GM18502 (cell line): ENCODE results near the gene DLG4.
"Not testable (repeated sequence)": the region's sequence is repeated elsewhere in the genome, so short reads cannot be mapped to it uniquely, and the experiment has no call there.

ENCODE experiments used
- ATAC-seq: cut with Tn5 transposase; IDR thresholded peaks from one replicate; pipeline ENCODE4 v1.9.1; 2021; ENCODE audit warnings: mild to moderate bottlenecking; ENCODE audit not compliant: unreplicated experiment, poor library complexity

The DLG4 gene

GRCh38 chr17:7195971-7196370, 23.7 kb downstream of the DLG4 start:
- no peak for ATAC-seq

- no peak for ATAC-seq
Observed at GRCh38 chr17:7192271-7192937, 27.2 kb downstream of the DLG4 start.

- no peak for ATAC-seq
Observed at GRCh38 chr17:7191571-7192270, 27.9 kb downstream of the DLG4 start.

GRCh38 chr17:7191069-7191468, 28.6 kb downstream of the DLG4 start:
- no peak for ATAC-seq

GRCh38 chr17:7190276-7190917, 29.2 kb downstream of the DLG4 start:
- ATAC-seq, result no peak

- ATAC-seq, result no peak
Observed at GRCh38 chr17:7186241-7186640, 33.4 kb downstream of the DLG4 start.

GRCh38 chr17:7184647-7185046, 35.0 kb downstream of the DLG4 start:
- ATAC-seq, result no peak

- no peak for ATAC-seq
Observed at GRCh38 chr17:7184091-7184488, 35.5 kb downstream of the DLG4 start.

- ATAC-seq, result no peak
Observed at GRCh38 chr17:7183433-7184090, 36.1 kb downstream of the DLG4 start.

- not testable (repeated sequence) for ATAC-seq
Observed at GRCh38 chr17:7182101-7182500, 37.5 kb downstream of the DLG4 start.

GRCh38 chr17:7179317-7180254, 40.0 kb downstream of the DLG4 start, which contains the start of gene ASGR1:
Gene ASGR1, minus strand, starts transcription at chr17:7179370. Its CDS starts 807 bp downstream, at chr17:7178563.
- ATAC-seq, result no peak

- no peak for ATAC-seq
Observed at GRCh38 chr17:7178973-7179316, 40.7 kb downstream of the DLG4 start.

GRCh38 chr17:7177954-7178477, 41.6 kb downstream of the DLG4 start:
- no peak for ATAC-seq

- no peak for ATAC-seq
Observed at GRCh38 chr17:7177191-7177953, 42.3 kb downstream of the DLG4 start.

GRCh38 chr17:7176841-7177190, 42.8 kb downstream of the DLG4 start:
- ATAC-seq, result no peak

GRCh38 chr17:7176107-7176840, 43.4 kb downstream of the DLG4 start:
- ATAC-seq, result no peak

GRCh38 chr17:7175330-7175733, 44.3 kb downstream of the DLG4 start:
- ATAC-seq, result no peak

GRCh38 chr17:7174603-7175326, 44.9 kb downstream of the DLG4 start:
- ATAC-seq, result no peak
